GM19467 (cell line): ENCODE measurements around the gene TAB2.
"Not testable (repeated sequence)": the region's sequence is repeated elsewhere in the genome, so short reads cannot be mapped to it uniquely, and the experiment has no call there.

Source experiments
- ATAC-seq: cut with Tn5 transposase; IDR thresholded peaks from one replicate; pipeline ENCODE4 v1.9.1; 2021; ENCODE audit warnings: mild to moderate bottlenecking, moderate library complexity; ENCODE audit not compliant: unreplicated experiment

TAB2 gene

GRCh38 chr6:149332602-149333265, 15.2 kb downstream of the TAB2 start:
- ATAC-seq, result no peak

DNA sequence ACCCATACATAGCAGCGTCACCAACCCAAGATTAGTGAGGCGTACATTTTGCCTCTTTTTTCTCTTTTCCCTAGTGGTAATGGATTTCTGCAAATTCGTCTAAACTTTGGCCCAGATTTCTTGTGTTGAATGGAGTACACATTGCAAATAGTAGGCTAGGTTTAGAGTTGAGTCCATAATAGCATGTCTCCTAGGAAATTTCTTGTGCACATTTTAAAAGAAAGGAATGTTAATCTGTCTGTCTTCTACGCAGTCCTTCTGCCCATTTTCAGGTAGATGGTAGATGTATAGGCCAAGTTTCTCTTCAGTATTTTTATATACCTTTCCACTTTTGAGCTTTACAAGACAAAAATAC, 15.7 kb downstream of the TAB2 start:
- no peak for ATAC-seq

DNA sequence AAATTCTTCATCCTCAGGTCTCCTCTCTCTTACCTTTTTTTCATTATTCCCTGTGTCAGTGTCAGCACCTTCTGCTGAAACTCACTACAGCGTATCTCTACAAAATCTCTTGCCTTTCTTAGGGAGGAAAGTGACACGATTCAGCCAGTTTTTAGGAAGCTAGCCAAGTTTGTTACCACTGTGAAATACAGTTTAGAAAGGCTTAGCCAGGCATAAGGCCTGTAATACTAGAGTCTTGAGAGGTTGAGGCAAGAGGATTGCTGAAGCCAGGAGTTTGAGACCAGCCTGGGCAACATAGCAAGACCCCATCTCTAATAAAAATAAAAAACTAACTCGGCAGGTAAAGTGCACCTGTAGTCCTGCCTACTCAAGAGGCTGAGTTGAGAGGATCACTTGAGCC, 16.7 kb downstream of the TAB2 start:
- no peak for ATAC-seq

GRCh38 chr6:149334682-149335160, 17.2 kb downstream of the TAB2 start:
- peak; percentile 39 for ATAC-seq

GRCh38 chr6:149335924-149336608, 18.6 kb downstream of the TAB2 start:
- ATAC-seq, result no peak

GRCh38 chr6:149336609-149336928, 19.1 kb downstream of the TAB2 start:
- no peak for ATAC-seq

DNA sequence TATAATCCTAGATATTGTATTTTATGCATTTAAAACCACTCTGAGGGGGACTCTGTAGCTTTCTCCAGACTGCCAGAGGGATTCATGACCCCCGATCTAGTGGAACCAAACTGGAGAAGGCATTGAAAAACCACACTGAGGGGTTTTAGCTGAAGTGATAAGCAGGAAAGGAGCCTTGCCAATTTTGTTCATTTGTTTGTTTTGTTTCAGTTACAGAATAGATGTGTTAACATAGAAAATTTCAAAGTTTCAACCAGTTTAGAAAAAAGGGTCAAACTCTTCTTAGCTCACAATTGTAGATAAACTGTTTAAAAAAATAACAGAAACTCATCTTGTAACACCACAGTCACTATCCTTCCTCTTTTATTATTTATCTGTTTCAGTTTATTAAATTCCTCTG, 19.8 kb downstream of the TAB2 start:
- ATAC-seq, result no peak

GRCh38 chr6:149340200-149340599, 22.7 kb downstream of the TAB2 start:
- ATAC-seq, result no peak

DNA sequence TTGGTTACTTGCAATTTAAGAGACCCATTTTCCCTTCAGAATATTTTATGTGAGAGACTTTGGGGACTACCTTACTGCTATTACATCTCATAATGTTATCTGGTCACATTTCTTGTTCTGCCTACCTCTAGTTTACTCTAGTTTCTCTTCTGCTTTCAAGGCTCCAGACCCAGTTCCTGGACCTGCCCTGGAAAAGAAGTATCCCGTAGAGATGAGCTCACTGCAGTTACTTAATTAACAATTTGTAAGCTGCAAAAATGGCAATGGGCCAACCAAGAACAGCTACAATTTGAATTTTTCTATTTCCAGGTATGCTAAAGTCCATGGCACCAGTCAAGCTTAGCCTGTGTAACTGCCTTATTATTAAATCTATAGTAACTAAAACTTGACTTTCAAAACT, 25.0 kb downstream of the TAB2 start:
- ATAC-seq, result peak; percentile 65

DNA sequence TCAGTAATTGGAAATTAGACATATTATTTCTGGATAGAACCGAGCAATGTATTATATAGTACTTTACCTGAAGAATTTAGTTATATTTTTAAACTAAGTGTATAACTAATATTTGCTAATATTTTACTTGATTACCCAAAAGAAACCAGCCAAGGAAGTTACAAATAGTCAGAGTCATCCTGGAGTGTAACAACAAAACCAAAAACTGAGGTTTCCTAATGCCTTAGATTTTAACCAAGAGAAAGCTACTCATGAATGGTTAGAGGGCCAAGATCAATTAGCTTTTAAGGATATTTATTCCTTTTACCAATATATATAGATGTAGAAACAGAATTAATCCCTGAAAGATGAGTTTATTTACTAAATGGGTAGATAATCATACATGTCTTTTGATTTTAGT, 26.0 kb downstream of the TAB2 start:
- ATAC-seq, result no peak

GRCh38 chr6:149346078-149346477, 28.6 kb downstream of the TAB2 start:
- ATAC-seq, result no peak

DNA sequence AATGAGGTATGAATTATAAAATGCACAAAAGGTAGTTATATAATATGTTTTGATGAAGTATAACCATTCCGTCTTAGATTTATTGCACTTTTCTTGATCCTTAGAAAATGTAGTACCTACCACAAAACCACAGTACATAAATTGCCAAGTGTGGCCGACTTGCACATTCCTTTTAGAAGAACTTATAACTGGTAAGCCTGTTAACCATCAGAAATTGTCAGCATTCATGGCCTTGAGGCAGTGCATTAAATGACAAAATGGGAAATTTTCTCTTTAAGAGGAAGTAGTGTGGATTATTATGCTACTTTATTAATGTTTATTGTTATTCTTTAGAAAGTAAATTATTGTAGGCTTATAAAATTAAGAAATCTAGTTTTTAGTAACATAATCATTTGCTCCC, 29.6 kb downstream of the TAB2 start:
- ATAC-seq, result no peak

DNA sequence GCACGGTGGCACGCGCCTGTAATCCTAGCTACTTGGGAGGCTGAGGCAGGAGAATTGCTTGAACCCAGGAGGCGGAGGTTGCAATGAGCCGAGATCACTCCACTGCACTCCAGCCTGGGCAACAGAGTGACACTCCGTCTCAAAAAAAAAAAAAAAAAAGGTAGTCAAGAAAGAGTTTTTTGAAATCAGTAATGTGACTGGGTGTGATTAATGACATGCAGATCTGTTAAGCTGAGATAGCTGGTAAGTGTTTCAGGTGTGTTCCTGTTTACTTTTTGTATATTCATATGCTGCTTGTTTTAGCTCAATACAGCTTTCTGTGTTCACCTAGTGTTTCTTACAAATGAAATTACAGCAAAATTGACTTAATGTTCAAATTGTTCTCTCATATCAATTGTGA, 31.8 kb downstream of the TAB2 start:
- ATAC-seq, result not testable (repeated sequence)

- no peak for ATAC-seq
Measured at GRCh38 chr6:149354009-149354408, 36.5 kb downstream of the TAB2 start.

DNA sequence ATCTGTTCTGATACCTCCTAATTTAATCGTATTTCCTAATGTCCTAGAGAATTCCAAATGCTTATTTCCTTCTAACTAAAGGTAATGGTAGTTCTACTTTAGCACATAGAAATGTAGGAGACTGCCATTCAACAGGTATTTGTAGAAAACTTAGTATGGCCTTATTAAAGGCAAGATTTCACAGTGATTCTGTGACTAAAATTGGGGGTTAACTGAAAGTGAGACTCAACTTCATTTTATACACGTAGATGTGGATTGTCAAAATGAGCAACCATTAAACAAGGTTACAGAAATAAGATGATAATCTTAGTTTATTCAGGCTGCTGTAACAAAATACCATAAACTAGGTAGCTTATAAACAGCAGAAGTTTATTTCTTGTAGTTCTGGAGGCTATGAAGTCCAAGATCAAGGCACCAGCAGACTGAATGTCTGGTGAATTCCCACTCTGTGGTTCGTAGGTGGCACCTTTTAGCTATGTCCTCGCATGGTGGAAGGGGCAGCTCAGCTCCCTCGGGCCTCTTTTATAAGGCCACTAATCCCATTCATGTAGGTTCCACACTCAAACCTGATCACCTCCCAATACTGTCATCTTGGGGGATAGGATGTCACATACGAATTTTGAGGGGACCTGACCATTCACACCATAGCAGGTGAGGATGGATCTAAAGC, 38.7 kb downstream of the TAB2 start:
- no peak for ATAC-seq

GRCh38 chr6:149357726-149358538, 40.4 kb downstream of the TAB2 start:
- no peak for ATAC-seq

DNA sequence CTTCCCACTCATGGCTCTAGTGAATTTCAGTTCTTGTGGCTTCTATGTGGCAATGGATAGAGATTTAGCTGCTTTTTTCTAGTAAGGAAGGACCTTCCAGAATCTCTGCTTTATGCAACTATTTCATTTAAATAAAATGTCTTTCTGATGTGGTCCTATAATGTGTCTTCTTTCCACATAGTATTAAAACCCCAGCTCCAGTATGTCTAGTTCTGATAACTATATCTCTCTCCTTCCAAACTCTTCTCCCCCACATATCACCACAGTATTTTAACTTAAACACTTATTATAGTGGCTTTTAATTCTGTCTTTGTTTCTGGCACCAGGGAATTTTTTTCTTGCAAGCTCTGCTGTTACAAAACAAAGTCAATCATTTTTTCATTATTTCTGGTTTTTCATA, 41.9 kb downstream of the TAB2 start:
- ATAC-seq, result no peak

GRCh38 chr6:149360536-149360935, 43.0 kb downstream of the TAB2 start:
- ATAC-seq, result no peak

- no peak for ATAC-seq
Measured at GRCh38 chr6:149362289-149362688, 44.8 kb downstream of the TAB2 start.

DNA sequence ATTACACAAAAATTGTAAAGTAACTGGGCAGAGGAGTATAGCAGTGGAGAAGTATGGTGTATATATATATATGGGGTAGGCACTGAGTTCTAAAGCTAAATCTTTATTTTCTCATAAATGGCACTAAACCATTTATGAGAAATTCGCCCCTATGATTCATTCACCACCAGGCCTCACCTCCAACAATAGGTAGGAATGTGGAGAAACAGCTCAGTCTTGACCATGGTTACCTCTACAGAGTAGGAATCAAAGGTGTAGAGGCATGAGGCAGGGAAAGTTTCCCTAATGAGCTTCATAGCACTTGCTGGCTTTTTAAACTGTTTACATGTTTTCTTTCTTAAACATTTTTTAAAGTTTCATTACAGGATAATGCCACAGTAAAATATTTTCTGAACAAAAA, 45.6 kb downstream of the TAB2 start:
- no peak for ATAC-seq

- no peak for ATAC-seq
Measured at GRCh38 chr6:149364557-149364956, 47.0 kb downstream of the TAB2 start.

DNA sequence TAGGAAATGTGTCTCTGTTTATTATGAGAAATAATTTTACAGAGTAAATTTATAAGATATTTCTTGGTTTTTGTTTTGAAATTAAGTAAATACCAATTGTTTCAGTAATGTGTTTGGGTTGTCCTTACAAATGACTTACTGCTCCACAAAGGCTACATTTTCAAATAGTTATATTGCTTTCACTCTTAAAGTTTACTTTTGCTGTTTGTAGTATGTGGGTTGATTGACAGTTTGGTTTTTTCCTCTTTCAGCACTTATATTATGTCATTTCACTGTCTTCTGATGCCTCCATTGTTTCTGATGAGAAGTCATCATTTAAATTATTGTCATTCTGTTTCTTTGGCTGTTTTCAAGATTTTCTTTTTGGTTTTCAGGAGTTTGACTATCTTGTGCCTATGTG, 47.7 kb downstream of the TAB2 start:
- ATAC-seq, result no peak
